ENCODE results near the gene SCNN1A. TPM values are rescaled to one million over a fixed set of nuclear protein-coding genes. Genes with fewer than 3 reads are reported as not detected.

The SCNN1A gene
- total and polyA plus RNA-seq, 2 of the 13 experiments (the other 11 are each of a cell fraction or from before 2014, with no cell fraction given), result 1.5 to 14.6 TPM

- peak; percentile 25; the same call in 1 of the 2 replicates for TF ChIP-seq CREM (IDR thresholded peaks at IDR 0.05)
- TF ChIP-seq CREM (CRISPR knock-in tag; IDR thresholded peaks at IDR 0.05), result no peak
- no peak for TF ChIP-seq TARDBP (CRISPR knock-in tag; IDR thresholded peaks at IDR 0.05)
- peak; percentile 88 for TF ChIP-seq SKIL (CRISPR knock-in tag; IDR thresholded peaks at IDR 0.05; ENCODE audit: borderline replicate concordance)
- no peak; the same call in 1 of the 2 replicates for TF ChIP-seq KDM4B (CRISPR knock-in tag; IDR thresholded peaks at IDR 0.05)
- no peak for TF ChIP-seq ZFP36L2 (CRISPR knock-in tag; IDR thresholded peaks at IDR 0.05)
- TF ChIP-seq ZBTB7A (CRISPR knock-in tag; IDR thresholded peaks at IDR 0.05), result peak; percentile 78; the same call in 1 of the 2 replicates
- TF ChIP-seq SRSF1 (optimal IDR thresholded peaks at IDR 0.05; ENCODE audit: low read depth, low read length), result peak; percentile 76
- TF ChIP-seq ZNF749 (CRISPR knock-in tag; IDR thresholded peaks at IDR 0.05; ENCODE audit: borderline replicate concordance), result peak; percentile 45; the same call in 1 of the 2 replicates
- peak; percentile 55; the same call in 1 of the 2 replicates for TF ChIP-seq IRF2 (CRISPR knock-in tag; IDR thresholded peaks at IDR 0.05)
- TF ChIP-seq MTA3 (CRISPR knock-in tag; IDR thresholded peaks at IDR 0.05), result no peak
- no peak; the same call in 1 of the 2 replicates for TF ChIP-seq ZFP90 (CRISPR knock-in tag; IDR thresholded peaks at IDR 0.05; ENCODE audit: borderline replicate concordance)
- peak; percentile 74; the same call in 1 of the 2 replicates for TF ChIP-seq ZBTB38 (CRISPR knock-in tag; IDR thresholded peaks at IDR 0.05)
- TF ChIP-seq ZNF512 (CRISPR knock-in tag; IDR thresholded peaks at IDR 0.05), result no peak
- TF ChIP-seq ELF1 (CRISPR knock-in tag; IDR thresholded peaks at IDR 0.05), result peak; percentile 79
- peak; percentile 46; the same call in 1 of the 2 replicates for TF ChIP-seq ZNF484 (CRISPR knock-in tag; IDR thresholded peaks at IDR 0.05; ENCODE audit: borderline replicate concordance, low read depth)
- TF ChIP-seq IKZF1 (IDR thresholded peaks at IDR 0.05), result no peak
- peak; percentile 52; the same call in 1 of the 2 replicates for TF ChIP-seq ZNF792 (CRISPR knock-in tag; IDR thresholded peaks at IDR 0.05)
- TF ChIP-seq FIP1L1 (IDR thresholded peaks at IDR 0.05; ENCODE audit: borderline replicate concordance, insufficient read depth, low read depth, low read length), result no peak
- peak; percentile 44; the same call in 1 of the 2 replicates for TF ChIP-seq ZNF281 (CRISPR knock-in tag; IDR thresholded peaks at IDR 0.05; ENCODE audit: borderline replicate concordance)
- TF ChIP-seq RCOR2 (CRISPR knock-in tag; IDR thresholded peaks at IDR 0.05), result peak; percentile 18
- no peak; the same call in 1 of the 2 replicates for TF ChIP-seq ZSCAN9 (CRISPR knock-in tag; IDR thresholded peaks at IDR 0.05; ENCODE audit: borderline replicate concordance)
- no peak for TF ChIP-seq CCAR2 (optimal IDR thresholded peaks at IDR 0.05; ENCODE audit: low read depth, low read length)
- TF ChIP-seq MEF2D (CRISPR knock-in tag; IDR thresholded peaks at IDR 0.05), result no peak
Measured at GRCh38 chr12:6363330-6364043, 11.9 kb downstream of the SCNN1A start (continued).

All from HepG2 (cell line).